Measurements from ENCODE around the gene FAM187B.
A peak's percentile ranks its signal among the peaks of the same experiment; 100 is the strongest.

The FAM187B gene

GRCh38 chr19:35213663-35214632, 14.6 kb downstream of the FAM187B start (continued):
- TF ChIP-seq PATZ1 (tag by site-specific recombination; IDR thresholded peaks at IDR 0.05): peak; percentile 94
- peak; percentile 35; the same call in 1 of the 2 replicates for TF ChIP-seq SP2 (tag by site-specific recombination; IDR thresholded peaks at IDR 0.05)
- peak; percentile 62; the same call in 1 of the 2 replicates for TF ChIP-seq PBX3 (CRISPR knock-in tag; IDR thresholded peaks at IDR 0.05)
- peak; percentile 51 for TF ChIP-seq ZFHX2 (tag by site-specific recombination; conservative IDR thresholded peaks at IDR 0.05)
- 0 out of 2 replicates have a peak, but pooled peaks have one; percentile 59 for TF ChIP-seq ZNF610 (tag by site-specific recombination; IDR thresholded peaks at IDR 0.05; ENCODE audit: borderline replicate concordance)
- peak; percentile 98 for TF ChIP-seq ZNF18 (tag by site-specific recombination; IDR thresholded peaks at IDR 0.05)
- no peak for TF ChIP-seq ZNF48 (tag by site-specific recombination; IDR thresholded peaks at IDR 0.05)
- TF ChIP-seq ZNF658 (tag by site-specific recombination; IDR thresholded peaks at IDR 0.05): no peak
- no peak for TF ChIP-seq ZSCAN16 (tag by site-specific recombination; IDR thresholded peaks at IDR 0.05)
- TF ChIP-seq ATF2 (tag by site-specific recombination; IDR thresholded peaks at IDR 0.05; ENCODE audit: low read depth): peak; percentile 35; the same call in 1 of the 2 replicates
- TF ChIP-seq PRDM10 (tag by site-specific recombination; IDR thresholded peaks at IDR 0.05): peak; percentile 91
- no peak for TF ChIP-seq ZNF670 (tag by site-specific recombination; IDR thresholded peaks at IDR 0.05; ENCODE audit: low read depth)
- no peak for TF ChIP-seq ZNF302 (tag by site-specific recombination; IDR thresholded peaks at IDR 0.05; ENCODE audit: low read depth)
- TF ChIP-seq ZFP69B (tag by site-specific recombination; IDR thresholded peaks at IDR 0.05): peak; percentile 57; the same call in 1 of the 2 replicates
- TF ChIP-seq ZNF423 (tag by site-specific recombination; IDR thresholded peaks at IDR 0.05): no peak
- TF ChIP-seq ZNF777 (tag by site-specific recombination; IDR thresholded peaks at IDR 0.05; ENCODE audit: borderline replicate concordance): no peak
- TF ChIP-seq ZNF629 (tag by site-specific recombination; IDR thresholded peaks at IDR 0.05): peak; percentile 96
- peak; percentile 83 for TF ChIP-seq MYNN (tag by site-specific recombination; IDR thresholded peaks at IDR 0.05; ENCODE audit: borderline replicate concordance)
- no peak for TF ChIP-seq ZNF626 (tag by site-specific recombination; IDR thresholded peaks at IDR 0.05)
- peak; percentile 96 for TF ChIP-seq ZFP37 (tag by site-specific recombination; IDR thresholded peaks at IDR 0.05)
- peak; percentile 76 for TF ChIP-seq HIC1 (tag by site-specific recombination; IDR thresholded peaks at IDR 0.05)
